DOHH2 (cell line): ENCODE measurements around the gene TLR4.

Experiments used
- EZH2phosphoT487 ChIP-seq: fragments of 200-600 bp; sonication (generic); IDR thresholded peaks from 2 replicates; pipeline ENCODE4 v1.6.1; 2017; ENCODE audit warnings: borderline replicate concordance, mild to moderate bottlenecking, antibody characterized with exemption, low read length, moderate library complexity, mixed read lengths
- TF ChIP-seq, protein P1 (sequence below): fragments of 200-600 bp; sonication (generic); IDR thresholded peaks from one replicate; pipeline ENCODE4 v1.5.1; 2014; ENCODE audit warnings: antibody characterized with exemption, mild to moderate bottlenecking, low read depth, low read length; ENCODE audit not compliant: poor library complexity, severe bottlenecking

GRCh38 chr9:117739206-117739605 lies 35.0 kb downstream of the TLR4 start:
- TF ChIP-seq, protein P1, sequence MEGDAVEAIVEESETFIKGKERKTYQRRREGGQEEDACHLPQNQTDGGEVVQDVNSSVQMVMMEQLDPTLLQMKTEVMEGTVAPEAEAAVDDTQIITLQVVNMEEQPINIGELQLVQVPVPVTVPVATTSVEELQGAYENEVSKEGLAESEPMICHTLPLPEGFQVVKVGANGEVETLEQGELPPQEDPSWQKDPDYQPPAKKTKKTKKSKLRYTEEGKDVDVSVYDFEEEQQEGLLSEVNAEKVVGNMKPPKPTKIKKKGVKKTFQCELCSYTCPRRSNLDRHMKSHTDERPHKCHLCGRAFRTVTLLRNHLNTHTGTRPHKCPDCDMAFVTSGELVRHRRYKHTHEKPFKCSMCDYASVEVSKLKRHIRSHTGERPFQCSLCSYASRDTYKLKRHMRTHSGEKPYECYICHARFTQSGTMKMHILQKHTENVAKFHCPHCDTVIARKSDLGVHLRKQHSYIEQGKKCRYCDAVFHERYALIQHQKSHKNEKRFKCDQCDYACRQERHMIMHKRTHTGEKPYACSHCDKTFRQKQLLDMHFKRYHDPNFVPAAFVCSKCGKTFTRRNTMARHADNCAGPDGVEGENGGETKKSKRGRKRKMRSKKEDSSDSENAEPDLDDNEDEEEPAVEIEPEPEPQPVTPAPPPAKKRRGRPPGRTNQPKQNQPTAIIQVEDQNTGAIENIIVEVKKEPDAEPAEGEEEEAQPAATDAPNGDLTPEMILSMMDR = no peak
- TF ChIP-seq EZH2phosphoT487 = no peak
